HepG2 (cell line): ENCODE measurements around the gene MFAP1.

ENCODE experiments used
- ATF1 ChIP-seq: IDR thresholded peaks from 2 replicates; pipeline ENCODE4 v1.6.1; 2016; ENCODE audit warnings: mild to moderate bottlenecking, control low read depth
- CEBPB ChIP-seq: IDR thresholded peaks from 2 replicates; pipeline ENCODE4 v1.6.1; 2011; ENCODE audit warnings: low read depth, low read length, improper control_type of control experiment, borderline replicate concordance
- CENPBD1 ChIP-seq: sonication (generic); formaldehyde crosslinking; IDR thresholded peaks from 2 replicates; pipeline ENCODE4 v1.8.0; 2022; ENCODE audit warnings: missing genetic modification reagents, low read depth, mild to moderate bottlenecking, borderline replicate concordance
- HCFC1 ChIP-seq: fragments of 150-350 bp; IDR thresholded peaks from 2 replicates; pipeline ENCODE4 v1.6.1; 2014; ENCODE audit warnings: low read depth, low read length
- JDP2 ChIP-seq: sonication (generic); formaldehyde crosslinking; IDR thresholded peaks from 2 replicates; pipeline ENCODE4 v1.8.1; 2022; ENCODE audit warnings: missing genetic modification reagents, borderline replicate concordance
- KDM5A ChIP-seq: fragments of 200-600 bp; sonication (generic); IDR thresholded peaks from 2 replicates; pipeline ENCODE4 v1.7.0; 2018; ENCODE audit warnings: antibody characterized with exemption, mild to moderate bottlenecking, low read length, borderline replicate concordance
- POLR2AphosphoS5 ChIP-seq: IDR thresholded peaks from 2 replicates; pipeline ENCODE4 v1.6.1; 2012; ENCODE audit warnings: low read depth, low read length
- RAD21 ChIP-seq: fragments of 450-650 bp; formaldehyde crosslinking; IDR thresholded peaks from 2 replicates; pipeline ENCODE4 v1.5.0; 2020; ENCODE audit warnings: mild to moderate bottlenecking
- SP4 ChIP-seq: sonication (generic); formaldehyde crosslinking; IDR thresholded peaks from 2 replicates; pipeline ENCODE4 v1.8.1; 2023; ENCODE audit warnings: mild to moderate bottlenecking, missing genetic modification reagents
- ZBTB10 ChIP-seq: sonication (generic); formaldehyde crosslinking; IDR thresholded peaks from 2 replicates; pipeline ENCODE4 v1.4.0; 2020; ENCODE audit warnings: missing genetic modification reagents, borderline replicate concordance
- ZFP41 ChIP-seq: sonication (generic); formaldehyde crosslinking; IDR thresholded peaks from 2 replicates; pipeline ENCODE4 v1.4.0; 2020; ENCODE audit warnings: mild to moderate bottlenecking, missing genetic modification reagents, borderline replicate concordance

- TF ChIP-seq ZFP41 (no peak), CENPBD1 (CRISPR knock-in tag) (no peak), ATF1 (CRISPR knock-in tag) (no peak), JDP2 (CRISPR knock-in tag) (no peak), CEBPB (no peak), POLR2AphosphoS5 (no peak), HCFC1 (no peak), RAD21 (CRISPR knock-in tag) (no peak), ZBTB10 (CRISPR knock-in tag) (no peak), SP4 (no peak), KDM5A (no peak)
These were observed 3.7 kb upstream of the MFAP1 start for GRCh38 chr15:43828061-43828657.
